ENCODE data around the gene MGAT4C. TPM values are rescaled to one million over a fixed set of nuclear protein-coding genes. Genes with fewer than 3 reads are reported as not detected.

The MGAT4C gene
- polyA plus RNA-seq, 1 donor (not counting 4 experiments of a cell fraction or from before 2014, with no cell fraction given), result not detected

GRCh38 chr12:86148612-86149011 is 107.6 kb downstream of the MGAT4C start:
- H3K4me1 ChIP-seq (ENCODE audit: control insufficient read depth, extremely low read depth, insufficient read depth, low read length), result peaks cover 10% of the 10 kb centered on the region
- H2AFZ ChIP-seq (ENCODE audit: control insufficient read depth, low read length), result no peak overlapping the region
- DNase-seq (ENCODE audit: low read depth, low spot score) (no peak), FAIRE-seq (no peak)
- dilution Hi-C loops (cut with MboI; ENCODE audit: extremely low pct_ligation_motif_present, low sequenced_read_pairs), result no loop called here
- no peaks in the 10 kb centered on the region for H3K9me3 ChIP-seq (ENCODE audit: control insufficient read depth, low read depth, low read length)
- no peaks in the 10 kb centered on the region for H3K9me1 ChIP-seq (ENCODE audit: control insufficient read depth, extremely low read depth, insufficient read depth, low read length)
- no peaks in the 10 kb centered on the region for H4K20me1 ChIP-seq (ENCODE audit: control insufficient read depth, extremely low read depth, insufficient read depth, low read length)
- no peaks in the 10 kb centered on the region for H3K79me2 ChIP-seq (ENCODE audit: control insufficient read depth, insufficient read depth, low read length)
- no peak overlapping the region for H3K27ac ChIP-seq (ENCODE audit: control insufficient read depth, insufficient read depth, low read length)
- no peaks in the 10 kb centered on the region for H3K36me3 ChIP-seq (ENCODE audit: control insufficient read depth in 2 of 2, extremely low read depth in 1 of 2, insufficient read depth in 2 of 2, low read length in 2 of 2)
- no peak overlapping the region for H3K9ac ChIP-seq (ENCODE audit: control insufficient read depth, extremely low read depth, insufficient read depth, low read length)
- no peaks in the 10 kb centered on the region for H3K27me3 ChIP-seq (ENCODE audit: control insufficient read depth, extremely low read depth, insufficient read depth, low read length)
- no peak overlapping the region for H3K4me3 ChIP-seq (ENCODE audit: control insufficient read depth in 2 of 3, extremely low read depth in 1 of 3, insufficient read depth in 2 of 3, low read depth in 1 of 3, low read length in 3 of 3)
- no peak overlapping the region for H3K4me2 ChIP-seq (ENCODE audit: control insufficient read depth, extremely low read depth, insufficient read depth, low read depth, low read length)
- TF ChIP-seq EZH2 (IDR thresholded peaks at IDR 0.05; ENCODE audit: low read length) (no peak), CTCF (optimal IDR thresholded peaks at IDR 0.05 in 1 of 3, IDR thresholded peaks at IDR 0.05 in 1 of 3, conservative IDR thresholded peaks at IDR 0.05 in 1 of 3; ENCODE audit: extremely low read depth in 1 of 3, insufficient read depth in 2 of 3, low read length in 3 of 3) (no peak)

GRCh38 chr12:86148071-86148470 is 108.1 kb downstream of the MGAT4C start:
- Histone ChIP-seq H4K20me1 (ENCODE audit: control insufficient read depth, extremely low read depth, insufficient read depth, low read length) (no peaks in the 10 kb centered on the region), H3K9me3 (ENCODE audit: control insufficient read depth, low read depth, low read length) (no peaks in the 10 kb centered on the region), H3K4me2 (ENCODE audit: control insufficient read depth, extremely low read depth, insufficient read depth, low read depth, low read length) (peak overlapping the region; percentile 57), H3K27me3 (ENCODE audit: control insufficient read depth, extremely low read depth, insufficient read depth, low read length) (no peaks in the 10 kb centered on the region), H3K79me2 (ENCODE audit: control insufficient read depth, insufficient read depth, low read length) (no peaks in the 10 kb centered on the region), H2AFZ (ENCODE audit: control insufficient read depth, low read length) (no peak overlapping the region), H3K9me1 (ENCODE audit: control insufficient read depth, extremely low read depth, insufficient read depth, low read length) (no peaks in the 10 kb centered on the region), H3K4me3 (ENCODE audit: control insufficient read depth in 2 of 3, extremely low read depth in 1 of 3, insufficient read depth in 2 of 3, low read depth in 1 of 3, low read length in 3 of 3) (no peak overlapping the region), H3K36me3 (ENCODE audit: control insufficient read depth in 2 of 2, extremely low read depth in 1 of 2, insufficient read depth in 2 of 2, low read length in 2 of 2) (no peaks in the 10 kb centered on the region), H3K27ac (ENCODE audit: control insufficient read depth, insufficient read depth, low read length) (no peak overlapping the region), H3K9ac (ENCODE audit: control insufficient read depth, extremely low read depth, insufficient read depth, low read length) (no peak overlapping the region), H3K4me1 (ENCODE audit: control insufficient read depth, extremely low read depth, insufficient read depth, low read length) (peaks cover 10% of the 10 kb centered on the region)
- TF ChIP-seq CTCF (optimal IDR thresholded peaks at IDR 0.05 in 1 of 3, IDR thresholded peaks at IDR 0.05 in 1 of 3, conservative IDR thresholded peaks at IDR 0.05 in 1 of 3; ENCODE audit: extremely low read depth in 1 of 3, insufficient read depth in 2 of 3, low read length in 3 of 3) (no peak), EZH2 (IDR thresholded peaks at IDR 0.05; ENCODE audit: low read length) (no peak)
- dilution Hi-C loops (cut with MboI; ENCODE audit: extremely low pct_ligation_motif_present, low sequenced_read_pairs), result no loop called here
- peak; percentile 79 for FAIRE-seq
- peak; percentile 15 for DNase-seq (ENCODE audit: low read depth, low spot score)
